SKM-1 (cell line): Measurements from ENCODE around the gene CBFA2T2.
"Not testable (repeated sequence)": the region's sequence is repeated elsewhere in the genome, so short reads cannot be mapped to it uniquely, and the experiment has no call there.

Experiments used
- DNase-seq: peaks from one replicate; lab custom pipeline; 2025; ENCODE audit not compliant: unreplicated experiment; lab: John Stamatoyannopoulos, UW

CBFA2T2 gene

GRCh38 chr20:33621717-33622400 is 132.0 kb downstream of the CBFA2T2 start:
- DNase-seq, result no peak

DNA sequence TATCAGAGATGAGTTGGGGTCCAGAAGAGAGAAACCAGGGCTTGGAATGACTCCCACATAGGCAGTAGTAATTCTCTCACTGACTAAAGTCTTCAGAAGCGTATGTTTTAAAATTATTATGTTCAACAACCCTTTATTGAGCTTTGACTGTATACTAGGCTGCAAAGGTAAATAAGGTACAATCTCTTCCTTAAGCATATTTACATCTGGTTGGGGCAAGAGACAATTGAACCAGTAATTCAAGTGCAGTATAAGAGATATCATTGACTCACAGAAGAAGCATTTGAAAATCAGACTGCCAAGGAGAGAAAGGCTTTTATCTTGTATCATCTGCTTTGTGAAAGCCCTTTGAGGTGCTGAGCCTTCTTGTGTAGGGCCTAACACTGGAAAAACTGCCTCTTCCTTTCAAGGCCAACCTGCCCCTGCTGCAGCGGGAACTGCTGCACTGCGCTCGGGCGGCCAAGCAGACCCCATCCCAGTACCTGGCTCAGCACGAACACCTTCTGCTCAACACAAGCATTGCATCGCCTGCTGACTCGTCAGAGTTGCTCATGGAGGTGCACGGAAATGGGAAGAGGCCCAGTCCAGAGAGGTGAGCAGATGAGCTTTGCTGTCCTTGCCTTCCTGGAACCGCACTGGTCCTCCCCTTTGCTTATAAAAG is 132.9 kb downstream of the CBFA2T2 start:
- no peak for DNase-seq

DNA sequence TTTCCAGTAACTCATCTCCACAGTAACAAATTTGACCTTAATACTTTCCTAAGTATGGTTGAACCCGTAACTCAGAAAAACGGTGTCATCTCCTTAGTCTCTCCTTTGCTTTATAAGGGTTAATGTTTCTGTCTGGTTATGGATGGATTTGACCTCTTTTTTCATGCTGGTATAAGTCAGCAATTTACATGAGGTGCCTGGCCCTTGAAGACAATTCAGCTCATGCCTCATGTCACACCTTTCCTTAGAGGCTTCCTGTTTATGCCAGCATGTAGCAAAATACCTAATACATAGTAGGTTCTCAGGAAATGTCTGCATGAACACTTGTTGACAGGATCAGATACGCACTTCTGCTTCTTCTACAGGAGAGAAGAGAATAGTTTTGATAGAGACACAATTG is 134.5 kb downstream of the CBFA2T2 start:
- DNase-seq, result no peak

- no peak for DNase-seq
Measured at GRCh38 chr20:33626190-33626589, 136.3 kb downstream of the CBFA2T2 start.

GRCh38 chr20:33627577-33628216 is 137.8 kb downstream of the CBFA2T2 start:
- DNase-seq, result no peak

GRCh38 chr20:33629533-33629932 is 139.6 kb downstream of the CBFA2T2 start:
- no peak for DNase-seq

- DNase-seq, result no peak
Measured at GRCh38 chr20:33629979-33630378, 140.1 kb downstream of the CBFA2T2 start.

- no peak for DNase-seq
Measured at GRCh38 chr20:33630507-33630906, 140.6 kb downstream of the CBFA2T2 start.

DNA sequence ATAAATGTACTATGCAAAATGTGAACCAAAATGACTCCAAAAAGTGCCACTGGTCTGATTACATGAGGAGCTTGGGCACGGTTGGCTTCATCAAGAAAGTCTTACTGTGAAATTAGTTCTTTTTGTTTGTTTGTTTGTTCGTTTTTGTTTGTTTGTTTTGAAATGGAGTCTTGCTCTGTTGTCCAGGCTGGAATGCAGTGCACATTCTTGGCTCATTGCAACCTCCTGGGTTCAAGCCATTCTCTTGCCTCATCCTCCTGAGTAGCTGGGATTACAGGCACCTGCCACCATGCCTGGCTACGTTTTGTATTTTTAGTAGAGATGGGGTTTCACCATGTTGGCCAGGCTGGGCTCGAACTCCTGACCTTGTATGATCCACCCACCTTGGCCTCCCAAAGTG is 142.0 kb downstream of the CBFA2T2 start:
- DNase-seq, result not testable (repeated sequence)

- DNase-seq, result no peak
Measured at GRCh38 chr20:33635341-33635740, 145.4 kb downstream of the CBFA2T2 start.

- DNase-seq, result no peak
Measured at GRCh38 chr20:33636776-33637175, 146.9 kb downstream of the CBFA2T2 start.

DNA sequence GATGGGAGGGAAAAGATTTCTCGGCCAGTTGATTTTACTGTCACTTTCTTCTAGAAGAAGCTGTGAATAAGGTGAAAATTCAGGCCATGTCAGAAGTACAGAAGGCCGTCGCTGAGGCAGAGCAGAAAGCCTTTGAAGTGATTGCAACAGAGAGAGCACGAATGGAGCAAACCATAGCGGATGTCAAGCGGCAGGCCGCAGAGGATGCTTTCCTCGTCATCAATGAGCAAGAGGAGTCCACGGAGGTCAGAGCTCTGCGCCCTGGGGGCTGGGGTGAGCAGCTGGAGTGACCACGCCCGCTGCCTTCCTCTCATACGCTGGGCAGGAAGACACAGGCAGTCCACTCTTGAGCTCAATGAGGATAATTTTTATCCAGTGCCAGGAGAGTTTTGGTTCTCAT is 150.4 kb downstream of the CBFA2T2 start:
- DNase-seq, result no peak

DNA sequence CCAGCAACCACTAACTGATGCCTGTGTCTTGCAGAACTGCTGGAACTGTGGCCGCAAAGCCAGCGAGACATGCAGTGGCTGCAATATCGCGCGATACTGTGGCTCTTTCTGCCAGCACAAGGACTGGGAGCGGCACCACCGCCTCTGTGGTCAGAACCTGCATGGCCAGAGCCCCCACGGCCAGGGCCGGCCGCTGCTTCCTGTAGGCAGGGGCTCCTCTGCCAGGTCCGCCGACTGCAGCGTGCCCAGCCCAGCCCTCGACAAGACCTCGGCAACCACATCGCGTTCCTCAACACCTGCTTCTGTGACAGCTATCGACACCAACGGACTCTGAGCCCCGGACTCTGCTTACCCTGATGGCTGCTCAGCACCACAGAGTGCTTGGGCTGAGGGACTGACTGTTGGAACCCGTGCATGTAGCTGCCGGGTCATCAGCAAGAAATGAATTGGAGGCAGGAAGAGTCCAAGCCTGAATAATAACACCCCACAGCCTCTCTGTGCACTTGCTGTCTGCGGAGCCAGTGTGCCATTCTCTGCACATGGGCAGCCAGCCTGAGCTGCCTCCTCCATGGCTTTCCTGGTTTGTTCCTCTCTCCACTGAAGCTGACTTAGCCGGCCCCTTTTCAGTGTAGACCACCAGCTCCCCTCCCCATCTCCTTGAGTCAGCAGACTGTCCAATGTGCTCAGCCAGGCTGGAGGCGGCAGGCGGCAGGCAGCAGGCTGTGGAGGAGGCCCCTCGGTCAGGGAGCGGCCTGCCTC is 154.6 kb downstream of the CBFA2T2 start:
- no peak for DNase-seq

DNA sequence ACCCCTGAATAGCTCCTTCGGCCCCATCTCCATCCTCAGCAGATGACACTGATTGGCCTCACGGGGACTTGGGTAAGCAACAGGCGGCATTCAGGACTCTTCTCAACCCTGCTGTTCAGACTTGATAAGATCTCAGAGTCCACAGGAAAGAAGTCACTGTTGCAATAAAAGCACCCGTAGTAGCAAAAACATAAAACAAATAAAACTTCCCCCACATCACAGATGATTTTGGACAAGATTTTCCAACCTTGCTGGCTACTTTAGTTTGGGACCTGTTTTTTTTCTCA is 155.1 kb downstream of the CBFA2T2 start:
- DNase-seq, result no peak

DNA sequence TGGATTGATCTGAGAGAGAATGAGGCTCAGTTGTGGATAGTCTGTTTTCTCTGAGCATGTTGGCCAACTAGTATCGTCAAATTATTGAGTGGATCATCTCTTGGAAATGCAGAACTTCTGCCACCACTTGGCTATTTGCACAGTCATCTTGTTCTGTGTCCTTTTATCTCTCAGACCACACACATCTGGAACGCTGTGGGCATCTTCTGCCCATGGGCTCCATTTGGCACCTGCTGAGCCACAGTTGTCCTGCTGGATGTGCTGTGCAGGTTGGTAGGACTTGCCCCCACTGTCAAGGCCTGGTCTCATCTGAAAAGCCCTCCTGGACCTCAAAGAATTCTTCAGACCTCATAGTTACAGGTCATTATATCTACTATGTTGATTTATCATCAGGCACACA is 155.5 kb downstream of the CBFA2T2 start:
- no peak for DNase-seq

DNA sequence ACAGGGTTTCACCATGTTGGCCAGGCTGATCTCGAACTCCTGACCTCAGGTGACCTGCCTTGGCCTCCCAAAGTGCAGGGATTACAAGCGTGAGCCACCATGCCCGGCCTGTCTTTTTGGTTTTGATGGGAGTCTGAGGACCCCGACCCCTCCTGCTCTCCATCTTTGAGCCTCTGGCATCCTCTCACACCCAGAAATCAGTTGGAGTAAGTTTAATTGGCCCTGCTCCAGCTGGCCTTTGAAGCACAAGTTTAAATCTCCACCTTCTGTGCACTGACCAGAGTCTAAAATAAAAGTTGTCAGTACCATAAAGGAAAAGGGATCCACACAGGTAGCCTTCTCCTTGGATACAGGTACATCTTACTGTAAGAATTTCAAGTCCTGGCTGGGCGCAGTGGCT is 156.3 kb downstream of the CBFA2T2 start:
- DNase-seq, result no peak

GRCh38 chr20:33646959-33647602 is 157.2 kb downstream of the CBFA2T2 start:
- DNase-seq, result not testable (repeated sequence)

DNA sequence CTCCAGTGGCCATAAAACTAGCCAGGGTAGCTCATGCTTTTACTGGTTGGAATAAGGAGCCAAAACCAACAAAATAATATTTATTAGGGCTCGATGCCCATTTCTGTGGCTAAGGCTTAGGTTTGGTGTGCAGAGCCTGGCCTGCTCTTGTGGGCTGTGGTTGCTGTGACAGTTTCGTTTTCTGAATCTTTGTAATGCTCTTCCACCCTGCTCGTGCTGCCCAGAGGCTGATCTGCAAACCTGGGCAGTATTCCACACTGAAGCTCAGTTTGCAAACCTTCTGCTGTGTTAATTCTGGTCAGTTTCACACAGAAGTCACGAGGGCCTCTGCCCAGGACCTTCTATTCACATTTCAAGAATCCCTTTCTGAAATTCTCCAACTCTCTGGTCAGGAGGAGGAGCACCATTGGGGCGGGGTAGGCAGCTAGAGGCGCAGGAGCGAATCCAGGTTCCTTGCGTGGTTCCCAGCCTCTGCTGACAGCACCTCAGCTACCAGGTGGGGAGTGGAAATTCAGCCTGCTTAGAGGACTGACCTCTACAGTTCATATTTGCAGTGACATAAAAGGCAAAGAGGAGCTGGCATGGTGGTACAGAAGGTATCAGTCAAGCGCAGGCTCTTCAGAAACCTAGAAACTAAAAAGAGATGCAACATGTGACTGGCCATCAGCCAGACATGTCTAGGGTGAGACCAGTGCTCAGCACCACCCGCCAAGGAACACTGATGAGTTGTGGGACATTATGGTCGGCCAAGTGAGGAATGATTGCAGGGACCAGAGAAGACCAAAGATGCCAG is 157.9 kb downstream of the CBFA2T2 start:
- no peak for DNase-seq

DNA sequence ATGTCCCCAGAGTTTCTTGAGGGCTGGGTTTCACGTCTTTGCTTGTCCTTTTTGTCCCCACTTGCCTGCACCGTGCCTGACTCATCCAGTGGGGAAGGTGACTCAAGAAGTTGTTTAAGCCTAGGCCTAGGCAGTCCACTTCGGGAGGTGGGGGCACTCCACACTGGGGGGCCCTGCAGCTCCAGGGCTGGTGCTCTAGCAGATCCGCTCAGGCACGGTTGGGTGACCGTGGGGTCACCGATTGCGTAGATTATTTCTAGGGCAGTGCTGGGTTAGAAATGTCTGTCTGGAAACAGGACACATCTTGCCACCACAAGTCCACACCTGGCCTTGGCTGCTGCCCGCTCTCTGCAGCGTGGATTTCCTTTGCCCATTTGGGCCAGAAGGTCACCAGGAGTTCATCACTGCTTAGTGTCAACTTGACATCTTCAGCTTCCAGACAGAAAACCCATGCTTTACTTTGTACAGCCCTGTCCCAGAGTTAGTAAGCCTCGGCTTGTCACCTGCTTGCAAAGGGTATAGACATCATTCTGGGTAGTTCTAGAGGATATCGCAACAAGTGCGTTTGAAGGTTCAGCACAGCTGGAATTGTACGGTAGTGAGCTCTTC is 158.6 kb downstream of the CBFA2T2 start:
- DNase-seq, result no peak

DNA sequence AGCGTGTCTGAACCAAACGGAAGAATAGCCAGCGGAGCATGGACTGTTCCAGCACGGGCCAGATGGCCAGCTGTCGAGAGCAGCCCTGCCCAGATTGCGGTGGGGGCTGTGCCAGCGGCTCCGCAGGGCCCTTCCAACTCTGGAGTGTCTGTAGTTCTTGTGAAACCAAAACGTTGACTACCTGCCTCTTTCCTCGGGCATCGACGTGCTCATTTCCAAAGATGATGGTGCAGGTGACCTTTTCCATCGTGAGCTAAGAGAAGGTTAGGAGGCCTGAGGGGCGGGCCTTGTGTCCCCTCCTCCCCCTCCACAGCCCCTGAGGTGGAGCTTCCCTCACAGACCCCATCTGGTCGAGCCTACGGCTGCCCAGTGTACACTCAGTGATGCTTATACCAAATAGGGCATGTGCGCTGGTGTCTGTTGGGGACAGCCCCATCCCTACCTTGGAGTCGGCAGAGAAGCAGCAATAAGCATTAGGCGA is 159.3 kb downstream of the CBFA2T2 start:
- no peak for DNase-seq
